Astrocyte of the hippocampus (primary cell): ENCODE results near the gene HFM1.

ENCODE experiments used
- DNase-seq: peaks from one replicate; pipeline ENCODE4 v3.0.0; 2011; ENCODE audit warnings: low read depth, low spot score

The HFM1 gene

DNA sequence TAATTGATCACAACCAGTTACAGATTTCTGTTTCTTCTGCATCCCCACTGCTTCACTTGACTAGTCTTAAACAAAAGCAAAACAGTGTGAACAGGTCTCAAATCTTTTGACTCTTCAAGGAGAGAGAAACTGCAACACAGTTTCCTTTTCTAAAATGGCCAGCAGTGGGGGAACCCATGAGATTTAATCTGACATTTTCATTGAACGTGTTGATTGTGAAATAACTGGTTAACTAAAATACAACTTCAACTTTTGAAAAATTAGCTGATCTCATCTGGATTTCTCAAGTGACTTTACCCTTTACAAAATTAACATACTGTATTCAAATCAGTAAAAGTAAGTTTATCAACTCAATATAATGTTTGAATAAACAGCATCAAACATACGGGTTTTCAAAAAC, 143.0 kb downstream of the HFM1 start:
- DNase-seq = no peak

DNA sequence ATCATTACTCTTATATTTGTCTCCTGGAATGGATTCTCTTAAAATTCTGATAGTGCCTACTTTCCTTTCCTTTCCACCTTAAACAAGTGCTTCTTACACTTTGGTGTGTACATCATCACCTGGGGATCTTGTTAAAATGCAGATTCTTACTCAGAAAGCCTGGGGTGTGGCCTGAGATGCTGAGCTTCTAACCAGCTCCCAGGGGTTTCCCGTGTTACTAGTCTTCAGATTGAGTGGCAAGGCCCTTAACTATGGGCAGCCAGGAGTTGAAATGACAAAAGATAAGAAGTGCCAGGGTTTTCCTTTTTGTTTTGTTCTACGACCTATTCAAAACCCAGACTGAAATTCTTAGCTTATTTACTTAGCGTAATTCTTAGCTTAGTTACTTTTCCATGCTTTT, 159.2 kb downstream of the HFM1 start:
- DNase-seq = no peak

DNA sequence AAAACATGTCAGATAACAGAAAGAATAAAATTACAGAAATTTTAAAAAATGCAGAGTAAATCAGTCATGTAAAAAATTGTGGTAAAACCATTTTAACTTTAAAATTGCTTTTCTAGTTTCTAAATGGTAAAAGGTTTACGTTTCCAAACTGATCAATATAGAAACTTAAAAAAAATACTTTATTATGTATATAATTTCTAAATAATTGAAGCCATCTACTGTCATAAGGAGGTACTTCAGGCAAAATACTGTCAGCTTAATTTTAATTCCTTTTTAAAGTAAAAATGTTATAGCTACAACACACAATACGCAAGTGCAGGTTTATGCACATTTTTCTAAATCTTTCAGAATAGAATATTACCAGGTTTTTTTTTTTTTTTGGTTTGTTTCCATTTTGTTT, 159.9 kb downstream of the HFM1 start:
- DNase-seq = no peak

DNA sequence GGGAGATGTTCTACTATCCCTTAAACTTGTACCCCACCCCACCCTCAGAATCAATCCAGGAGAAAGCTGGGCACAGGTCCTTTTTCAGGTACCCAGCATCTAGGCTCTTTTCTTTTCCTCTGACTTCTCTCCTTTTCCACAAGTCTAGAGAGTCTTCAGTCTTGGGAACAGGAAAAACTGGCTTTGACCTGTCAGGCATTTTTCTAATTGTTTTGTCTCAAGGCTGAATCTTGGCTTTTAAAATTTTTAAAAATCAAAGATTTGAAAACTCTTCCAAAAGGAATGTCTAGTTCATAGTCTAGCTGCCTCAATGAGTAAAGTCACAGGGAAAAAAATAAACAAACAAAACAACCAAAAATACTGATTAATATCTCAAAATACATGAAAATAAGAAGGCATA, 161.5 kb downstream of the HFM1 start:
- no peak for DNase-seq

DNA sequence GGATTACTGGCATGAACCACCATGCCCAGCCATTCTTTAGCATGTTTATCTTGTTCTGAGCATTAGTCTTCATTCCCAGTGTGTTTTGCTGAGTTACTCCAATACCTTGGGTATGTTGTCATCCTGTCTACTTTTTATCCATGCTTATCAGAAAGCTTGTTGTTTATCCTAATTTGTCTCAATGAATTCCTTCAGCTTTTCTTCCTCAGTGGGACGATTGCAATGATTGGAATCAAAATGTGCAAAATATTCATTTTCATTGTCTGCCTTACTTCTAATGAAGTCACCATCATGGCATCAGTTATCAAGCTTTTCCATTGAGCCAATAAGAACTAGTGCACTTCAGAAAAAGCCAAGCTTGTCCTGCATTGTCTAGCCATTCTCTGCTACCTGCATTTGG, 170.5 kb downstream of the HFM1 start:
- no peak for DNase-seq

DNA sequence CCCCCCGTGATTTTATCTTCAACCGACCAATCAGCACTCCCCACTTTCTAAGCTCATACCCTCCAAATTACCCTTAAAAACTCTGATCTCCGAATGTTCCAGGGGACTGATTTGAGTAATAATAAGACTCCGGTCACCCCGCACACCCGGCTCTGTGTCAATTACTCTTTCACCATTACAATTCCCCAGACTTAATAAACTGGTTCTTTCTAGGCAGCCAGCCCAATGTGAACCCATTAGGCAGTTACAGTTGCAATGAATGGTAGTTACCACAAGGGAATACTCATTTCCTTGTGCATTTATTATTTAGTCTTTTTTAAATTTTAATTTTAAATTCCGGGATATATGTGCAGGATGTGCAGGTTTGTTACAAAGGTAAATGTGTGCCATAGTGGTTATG, 177.9 kb downstream of the HFM1 start:
- no peak for DNase-seq

DNA sequence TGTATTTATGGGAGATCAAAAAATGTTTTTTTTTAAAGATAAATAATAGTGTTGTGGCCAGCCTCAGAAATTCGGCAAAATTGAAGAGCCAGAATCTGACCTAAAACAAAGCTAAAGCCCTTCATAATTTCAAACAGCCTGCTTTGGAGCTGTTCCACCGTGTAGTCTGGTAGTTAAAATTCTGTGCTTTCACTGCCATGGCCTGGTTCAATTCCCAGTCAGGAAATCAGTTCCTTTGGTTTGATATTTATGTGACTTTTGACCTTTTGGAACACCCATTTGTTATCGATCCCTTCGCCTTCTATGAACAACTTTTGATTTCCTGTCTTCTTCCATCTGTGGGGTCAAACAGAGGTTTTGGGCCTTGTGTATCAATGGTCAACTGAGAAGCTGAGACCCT, 179.8 kb downstream of the HFM1 start:
- no peak for DNase-seq

DNA sequence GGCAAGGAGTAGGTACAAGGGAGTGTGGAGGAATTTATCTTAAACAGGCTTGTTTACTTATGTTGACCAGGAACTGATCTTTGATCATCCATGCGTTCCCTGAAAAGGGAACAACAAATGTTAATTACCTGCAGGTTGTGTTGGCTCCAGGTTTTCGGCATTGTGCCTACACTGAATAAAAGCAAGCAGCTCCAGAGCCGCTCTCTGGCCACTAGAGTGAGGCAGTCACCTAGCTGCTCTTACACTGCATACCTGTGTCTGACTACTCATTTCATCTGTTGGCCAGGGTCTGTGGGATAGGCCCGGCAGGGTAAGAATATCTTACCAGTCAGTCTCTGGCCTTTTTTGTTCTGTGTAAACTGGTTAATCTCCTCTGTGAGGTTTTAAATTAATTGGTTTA, 183.6 kb downstream of the HFM1 start:
- no peak for DNase-seq

DNA sequence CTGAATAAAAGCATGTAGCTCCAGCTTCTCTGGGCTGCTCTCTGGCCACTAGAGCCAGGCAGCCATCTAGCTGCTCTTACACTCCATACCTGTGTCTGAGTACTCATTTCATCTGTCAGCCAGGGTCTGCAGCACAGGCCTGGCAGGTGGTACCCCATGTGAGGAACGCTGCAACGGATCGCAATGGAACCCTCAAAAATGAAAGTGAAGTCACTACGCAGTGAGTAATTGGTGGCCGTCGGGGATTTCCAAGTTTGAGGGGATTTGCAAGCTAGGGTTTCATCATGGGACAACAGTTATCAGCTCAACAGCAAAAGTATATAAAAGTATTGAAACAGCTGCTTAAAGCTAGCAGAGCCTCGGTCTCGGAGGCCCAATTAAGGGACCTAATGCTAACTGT, 186.7 kb downstream of the HFM1 start:
- DNase-seq = no peak
